ENCODE results near the gene ATP6V1B1.

GRCh38 chr2:70927641-70928040 lies 8.1 kb upstream of the ATP6V1B1 start:
- TF ChIP-seq CTCF (IDR thresholded peaks at IDR 0.05) = no peak
- no peak for TF ChIP-seq POLR2A (IDR thresholded peaks at IDR 0.05)
